Measurements from ENCODE around the gene HECW1. TPM values are rescaled to one million over a fixed set of nuclear protein-coding genes. Genes with fewer than 3 reads are reported as not detected.

Gene HECW1
- total RNA-seq, 2 experiments from 2014 or later = not detected

GRCh38 chr7:43417455-43417854 is 305.0 kb downstream of the HECW1 start:
- Mint-ChIP-seq H3K27ac (no peak overlapping the region), H3K4me1 (ENCODE audit: low read depth) (no peaks in the 10 kb centered on the region), H3K36me3 (ENCODE audit: low read depth) (no peaks in the 10 kb centered on the region), H3K9me3 (no peaks in the 10 kb centered on the region), H3K27me3 (peaks cover 16% of the 10 kb centered on the region), H3K4me3 (no peak overlapping the region)
- ATAC-seq (no peak), DNase-seq (no peak)
- TF ChIP-seq, protein P1, sequence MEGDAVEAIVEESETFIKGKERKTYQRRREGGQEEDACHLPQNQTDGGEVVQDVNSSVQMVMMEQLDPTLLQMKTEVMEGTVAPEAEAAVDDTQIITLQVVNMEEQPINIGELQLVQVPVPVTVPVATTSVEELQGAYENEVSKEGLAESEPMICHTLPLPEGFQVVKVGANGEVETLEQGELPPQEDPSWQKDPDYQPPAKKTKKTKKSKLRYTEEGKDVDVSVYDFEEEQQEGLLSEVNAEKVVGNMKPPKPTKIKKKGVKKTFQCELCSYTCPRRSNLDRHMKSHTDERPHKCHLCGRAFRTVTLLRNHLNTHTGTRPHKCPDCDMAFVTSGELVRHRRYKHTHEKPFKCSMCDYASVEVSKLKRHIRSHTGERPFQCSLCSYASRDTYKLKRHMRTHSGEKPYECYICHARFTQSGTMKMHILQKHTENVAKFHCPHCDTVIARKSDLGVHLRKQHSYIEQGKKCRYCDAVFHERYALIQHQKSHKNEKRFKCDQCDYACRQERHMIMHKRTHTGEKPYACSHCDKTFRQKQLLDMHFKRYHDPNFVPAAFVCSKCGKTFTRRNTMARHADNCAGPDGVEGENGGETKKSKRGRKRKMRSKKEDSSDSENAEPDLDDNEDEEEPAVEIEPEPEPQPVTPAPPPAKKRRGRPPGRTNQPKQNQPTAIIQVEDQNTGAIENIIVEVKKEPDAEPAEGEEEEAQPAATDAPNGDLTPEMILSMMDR (IDR thresholded peaks at IDR 0.05) = no peak
- intact Hi-C loops (cut with micrococcal nuclease) = no loop called here
- ChIA-PET POLR2A (no interaction called here), CTCF (interaction anchor here (1.3 to 2.6 kb wide), 2 partner anchors 9 to 22 kb away, joined by 4 to 10 read pairs; no protein-coding TSS in a partner anchor)

DNA sequence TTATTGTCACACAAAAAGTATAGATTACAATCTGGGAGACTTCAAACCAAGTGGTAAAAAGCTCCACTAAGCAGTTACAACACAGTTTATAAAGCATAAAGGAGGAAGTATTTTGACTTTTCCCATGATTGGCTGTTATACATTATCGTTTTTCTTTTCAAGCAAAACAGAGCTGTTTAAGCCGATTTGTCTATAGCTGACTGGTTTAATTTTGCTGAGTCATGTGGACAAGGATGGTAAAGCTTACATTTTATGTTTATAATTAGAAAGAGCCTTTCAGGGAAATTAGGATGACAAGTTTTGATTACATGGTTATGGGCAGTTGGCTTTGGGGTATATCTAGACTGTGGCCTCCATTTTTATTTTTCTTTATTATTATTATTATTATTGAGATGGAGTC is 318.0 kb downstream of the HECW1 start:
- POLR2A ChIA-PET = no interaction called here
- H3K27ac Mint-ChIP-seq = no peak overlapping the region
- ATAC-seq (no peak), DNase-seq (no peak)
- no peaks in the 10 kb centered on the region for H3K36me3 Mint-ChIP-seq (ENCODE audit: low read depth)
- no peak overlapping the region for H3K4me3 Mint-ChIP-seq
- H3K9me3 Mint-ChIP-seq = no peaks in the 10 kb centered on the region
- TF ChIP-seq, protein P1 (IDR thresholded peaks at IDR 0.05) = no peak
- peaks cover 5% of the 10 kb centered on the region for H3K4me1 Mint-ChIP-seq (ENCODE audit: low read depth)
- no peaks in the 10 kb centered on the region for H3K27me3 Mint-ChIP-seq
- CTCF ChIA-PET = interaction anchor here (1.1 to 2.3 kb wide), 5 partner anchors 9 to 269 kb away, joined by 3 to 14 read pairs (median 3); no protein-coding TSS in a partner anchor
- intact Hi-C loops (cut with micrococcal nuclease) = no loop called here

DNA sequence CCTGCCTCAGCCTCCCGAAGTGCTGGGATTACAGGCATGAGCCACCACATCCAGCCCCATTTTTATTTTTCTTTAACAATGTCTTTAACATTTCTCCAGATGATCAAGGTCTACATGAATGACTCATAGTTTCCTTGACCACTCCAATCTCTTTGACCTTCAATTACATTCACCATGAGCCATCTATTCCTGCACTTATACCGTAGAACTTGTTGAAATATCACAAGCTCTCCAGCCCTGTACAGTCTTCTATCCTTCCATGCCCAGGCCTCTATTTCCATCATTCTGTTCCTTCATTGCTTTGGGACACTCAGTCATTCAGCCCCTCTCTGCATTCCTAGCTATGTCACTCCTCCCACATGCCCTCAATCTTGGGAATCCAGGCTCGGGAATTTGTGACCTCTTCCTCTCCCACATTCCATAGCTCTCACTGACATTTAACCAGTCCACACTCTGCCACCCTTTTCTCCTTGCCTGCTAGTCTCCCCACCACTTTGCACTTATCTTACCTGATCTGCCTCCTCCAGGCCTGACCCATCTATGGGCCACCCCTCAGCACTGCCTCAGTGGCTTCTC is 318.7 kb downstream of the HECW1 start:
- no peak overlapping the region for H3K27ac Mint-ChIP-seq
- no peak for ATAC-seq
- CTCF ChIA-PET = interaction anchor here (0.7 to 2.3 kb wide), 6 partner anchors 9 to 269 kb away, joined by 3 to 14 read pairs (median 4); no protein-coding TSS in a partner anchor

DNA sequence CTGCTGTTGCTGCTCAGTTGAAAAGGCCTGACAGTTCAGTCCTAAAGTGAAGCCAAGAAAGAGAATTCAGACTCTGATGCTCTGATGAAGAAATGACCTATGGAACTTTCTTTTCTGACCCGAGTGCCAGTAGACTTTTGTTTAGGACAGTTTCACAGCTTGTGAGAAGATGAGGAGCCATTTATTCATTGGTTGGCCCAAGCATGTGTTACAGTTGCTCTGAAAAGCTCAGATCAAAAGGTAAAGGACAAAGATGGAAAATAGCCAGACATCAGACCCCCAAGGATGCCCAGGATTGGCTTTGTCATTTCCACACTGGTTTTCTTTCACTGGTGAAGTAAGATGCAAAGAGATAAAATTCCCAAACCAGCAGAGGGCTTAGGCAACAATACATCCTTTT is 321.2 kb downstream of the HECW1 start:
- no peak overlapping the region for H3K4me3 Mint-ChIP-seq
- H3K9me3 Mint-ChIP-seq = no peaks in the 10 kb centered on the region
- TF ChIP-seq, protein P1 (IDR thresholded peaks at IDR 0.05) = no peak
- ChIA-PET CTCF (interaction anchor here (1.4 kb wide), 1 partner anchor 21 kb away, joined by 6 read pairs; no protein-coding TSS in a partner anchor), POLR2A (no interaction called here)
- DNase-seq = no peak
- peaks cover 2% of the 10 kb centered on the region for H3K27me3 Mint-ChIP-seq
- no peak overlapping the region for H3K27ac Mint-ChIP-seq
- peaks cover 8% of the 10 kb centered on the region for H3K4me1 Mint-ChIP-seq (ENCODE audit: low read depth)
- no peaks in the 10 kb centered on the region for H3K36me3 Mint-ChIP-seq (ENCODE audit: low read depth)
- intact Hi-C loops (cut with micrococcal nuclease) = no loop called here
- no peak for ATAC-seq

More for the DNA sequence above, 318.7 kb downstream of the HECW1 start:
- POLR2A ChIA-PET = no interaction called here
- peaks cover 5% of the 10 kb centered on the region for H3K4me1 Mint-ChIP-seq (ENCODE audit: low read depth)
- no peak overlapping the region for H3K4me3 Mint-ChIP-seq
- no peaks in the 10 kb centered on the region for H3K36me3 Mint-ChIP-seq (ENCODE audit: low read depth)
- H3K9me3 Mint-ChIP-seq = no peaks in the 10 kb centered on the region
- H3K27me3 Mint-ChIP-seq = no peaks in the 10 kb centered on the region
- TF ChIP-seq, protein P1 (IDR thresholded peaks at IDR 0.05) = no peak
- intact Hi-C loops (cut with micrococcal nuclease) = no loop called here
- no peak for DNase-seq

DNA sequence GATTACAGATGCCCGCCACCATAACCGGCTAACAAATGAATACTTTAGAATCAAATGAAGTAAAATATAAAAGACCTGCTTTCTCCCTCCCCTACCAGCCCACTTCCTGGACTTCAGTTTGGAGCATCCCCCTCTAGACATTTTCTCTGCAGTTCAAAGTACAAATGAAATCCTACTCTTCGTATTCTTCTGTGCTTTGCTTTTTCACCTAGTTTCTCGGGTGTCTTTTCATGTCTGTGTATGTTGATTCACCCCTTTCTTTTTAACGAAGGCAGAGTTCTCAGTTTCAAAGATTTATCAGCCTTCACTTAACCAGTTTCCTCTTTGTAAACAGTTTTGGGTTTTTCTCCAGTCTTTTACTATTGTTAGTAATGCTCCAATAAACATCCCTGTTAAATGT is 324.6 kb downstream of the HECW1 start:
- peaks cover 2% of the 10 kb centered on the region for H3K27me3 Mint-ChIP-seq
- POLR2A ChIA-PET = no interaction called here

More for the DNA sequence above, 324.6 kb downstream of the HECW1 start:
- TF ChIP-seq, protein P1 (IDR thresholded peaks at IDR 0.05) = no peak
- CTCF ChIA-PET = no interaction called here
- H3K27ac Mint-ChIP-seq = no peak overlapping the region
- H3K36me3 Mint-ChIP-seq (ENCODE audit: low read depth) = no peaks in the 10 kb centered on the region
- peaks cover 3% of the 10 kb centered on the region for H3K4me1 Mint-ChIP-seq (ENCODE audit: low read depth)
- DNase-seq (no peak), ATAC-seq (no peak)
- intact Hi-C loops (cut with micrococcal nuclease) = no loop called here
- no peak overlapping the region for H3K4me3 Mint-ChIP-seq
- no peaks in the 10 kb centered on the region for H3K9me3 Mint-ChIP-seq

Data from activated CD8-positive, alpha-beta T cell treated with anti-CD3 and anti-CD28 coated beads for 36 hours (primary cell).